ENCODE data around the gene TMEM38B.

- TF ChIP-seq, protein P1, sequence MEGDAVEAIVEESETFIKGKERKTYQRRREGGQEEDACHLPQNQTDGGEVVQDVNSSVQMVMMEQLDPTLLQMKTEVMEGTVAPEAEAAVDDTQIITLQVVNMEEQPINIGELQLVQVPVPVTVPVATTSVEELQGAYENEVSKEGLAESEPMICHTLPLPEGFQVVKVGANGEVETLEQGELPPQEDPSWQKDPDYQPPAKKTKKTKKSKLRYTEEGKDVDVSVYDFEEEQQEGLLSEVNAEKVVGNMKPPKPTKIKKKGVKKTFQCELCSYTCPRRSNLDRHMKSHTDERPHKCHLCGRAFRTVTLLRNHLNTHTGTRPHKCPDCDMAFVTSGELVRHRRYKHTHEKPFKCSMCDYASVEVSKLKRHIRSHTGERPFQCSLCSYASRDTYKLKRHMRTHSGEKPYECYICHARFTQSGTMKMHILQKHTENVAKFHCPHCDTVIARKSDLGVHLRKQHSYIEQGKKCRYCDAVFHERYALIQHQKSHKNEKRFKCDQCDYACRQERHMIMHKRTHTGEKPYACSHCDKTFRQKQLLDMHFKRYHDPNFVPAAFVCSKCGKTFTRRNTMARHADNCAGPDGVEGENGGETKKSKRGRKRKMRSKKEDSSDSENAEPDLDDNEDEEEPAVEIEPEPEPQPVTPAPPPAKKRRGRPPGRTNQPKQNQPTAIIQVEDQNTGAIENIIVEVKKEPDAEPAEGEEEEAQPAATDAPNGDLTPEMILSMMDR (IDR thresholded peaks at IDR 0.05; ENCODE audit: low read depth, low read length), result no peak
- no peak for TF ChIP-seq EZH2phosphoT487 (IDR thresholded peaks at IDR 0.05; ENCODE audit: low read depth)
Measured at GRCh38 chr9:105706156-105706555, 11.8 kb downstream of the TMEM38B start.

All from OCI-LY3 (cell line).